ENCODE data around the gene ABCB4. TPM values are rescaled to one million over a fixed set of nuclear protein-coding genes. Genes with fewer than 3 reads are reported as not detected.

ABCB4 gene
- total and polyA plus RNA-seq, 2 of the 8 experiments (the other 6 are each of a cell fraction or from before 2014, with no cell fraction given): 0.54 to 0.60 TPM

DNA sequence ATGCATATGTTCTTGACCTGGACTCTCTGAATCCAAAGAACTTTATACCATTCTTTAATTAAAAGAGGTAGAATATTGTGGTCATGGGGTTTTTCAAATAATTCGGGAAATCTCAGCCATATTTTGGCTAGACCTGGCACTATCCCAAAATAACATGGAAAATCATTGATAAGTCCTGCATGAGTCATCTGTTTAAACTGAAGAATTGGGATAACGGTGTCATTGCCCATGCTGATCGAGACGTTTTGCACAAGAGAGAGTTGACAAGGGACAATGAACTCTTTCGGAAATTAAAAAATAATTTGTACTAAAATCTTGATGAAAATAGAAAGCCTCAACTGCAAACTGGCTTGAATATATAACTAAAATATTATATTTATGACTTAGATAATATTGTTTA lies 19.9 kb upstream of the ABCB4 start:
- H2AFZ ChIP-seq (ENCODE audit: low read length): no peak overlapping the region
- CTCF ChIA-PET (ENCODE audit: partially characterized antibody): no interaction called here
- H3K23me2 ChIP-seq (ENCODE audit: low read depth, low read length): no peaks in the 10 kb centered on the region
- H2BK20ac ChIP-seq (ENCODE audit: low read length): no peak overlapping the region
- H3K4me1 ChIP-seq (replicated peaks in 1 of 4; ENCODE audit: control insufficient read depth in 3 of 4, insufficient read depth in 4 of 4, low read length in 3 of 4): no peaks in the 10 kb centered on the region
- H3K56ac ChIP-seq (replicated peaks; ENCODE audit: insufficient read length, low read depth, low read length): no peak overlapping the region
- DNase-seq (ENCODE audit: low read depth in 1 of 2, low spot score in 2 of 2) (no peak), FAIRE-seq (no peak)
- no peak overlapping the region for H3K4me2 ChIP-seq (ENCODE audit: insufficient read depth in 1 of 2, low read depth in 2 of 2, low read length in 2 of 2)
- POLR2A ChIA-PET (ENCODE audit: partially characterized antibody): no interaction called here
- H3K14ac ChIP-seq (ENCODE audit: insufficient read length): no peak overlapping the region
- H3K36me3 ChIP-seq (ENCODE audit: control insufficient read depth in 2 of 4, insufficient read depth in 4 of 4, low read length in 3 of 4): no peaks in the 10 kb centered on the region
- no peak overlapping the region for H3K23ac ChIP-seq (ENCODE audit: insufficient read length)
- H3K79me2 ChIP-seq (ENCODE audit: control insufficient read depth in 1 of 2, insufficient read depth in 2 of 2, low read length in 2 of 2): no peaks in the 10 kb centered on the region
- no peak overlapping the region for H2BK15ac ChIP-seq (ENCODE audit: low read length)
- H2AK5ac ChIP-seq (ENCODE audit: low read depth, low read length): no peak overlapping the region
- H4K20me1 ChIP-seq (replicated peaks in 1 of 2; ENCODE audit: control insufficient read depth in 1 of 2, insufficient read depth in 2 of 2, low read length in 2 of 2): no peaks in the 10 kb centered on the region
- no peak overlapping the region for H2BK12ac ChIP-seq (ENCODE audit: low read depth, low read length)
- no peaks in the 10 kb centered on the region for H3K9me3 ChIP-seq (ENCODE audit: insufficient read depth in 2 of 2, low read depth in 1 of 2, low read length in 1 of 2)
- H4K91ac ChIP-seq (replicated peaks; ENCODE audit: insufficient read length, low read length): no peak overlapping the region
- H3K4ac ChIP-seq (replicated peaks; ENCODE audit: insufficient read length, low read depth, low read length): no peak overlapping the region
- no peaks in the 10 kb centered on the region for H3K79me1 ChIP-seq (ENCODE audit: low read depth, low read length)
- WGBS, 2 experiments (ENCODE audit: extremely low coverage in 1 of 2, insufficient coverage in 1 of 2, insufficient read length in 1 of 2, insufficient replicate concordance in 2 of 2, low coverage in 1 of 2, low lambda C conversion rate in 2 of 2, missing lambda C conversion rate in 1 of 2): 88% methylated on average over 5 of the region's 5 CpGs; no CpG with 5 or more reads in 1 of the 2 experiments
- H4K8ac ChIP-seq (ENCODE audit: extremely low read depth, insufficient read depth, low read length): no peak overlapping the region
- H4K5ac ChIP-seq (ENCODE audit: insufficient read length, low read depth, low read length): no peak overlapping the region
- no peak overlapping the region for H3K27ac ChIP-seq (ENCODE audit: low read depth, low read length)
- no peak overlapping the region for H2BK120ac ChIP-seq (replicated peaks; ENCODE audit: low read depth, low read length)
- H2BK5ac ChIP-seq (ENCODE audit: low read depth, low read length): no peak overlapping the region
- H3K4me3 ChIP-seq (ENCODE audit: extremely low read depth in 1 of 4, insufficient read depth in 2 of 4, low read depth in 3 of 4, low read length in 4 of 4): no peak overlapping the region
- no peaks in the 10 kb centered on the region for H3K27me3 ChIP-seq (replicated peaks in 1 of 4; ENCODE audit: control insufficient read depth in 3 of 4, extremely low read depth in 1 of 4, insufficient read depth in 3 of 4, low read length in 3 of 4)
- no peak overlapping the region for H3K18ac ChIP-seq (ENCODE audit: extremely low read depth, low read length)
- TF ChIP-seq EZH2 (IDR thresholded peaks at IDR 0.05; ENCODE audit: low read depth, low read length, severe bottlenecking): no peak
- TF ChIP-seq CTCF (IDR thresholded peaks at IDR 0.05; ENCODE audit: control extremely low read depth in 1 of 3, insufficient read depth in 1 of 3, low read depth in 1 of 3, low read length in 3 of 3): no peak
- TF ChIP-seq SRF (IDR thresholded peaks at IDR 0.05; ENCODE audit: low read depth, low read length): no peak
- no peak for TF ChIP-seq KDM5A (IDR thresholded peaks at IDR 0.05; ENCODE audit: low read length)
- no peak for TF ChIP-seq HDAC2 (IDR thresholded peaks at IDR 0.05; ENCODE audit: borderline replicate concordance in 1 of 2, low read depth in 2 of 2, low read length in 2 of 2)
- TF ChIP-seq EGR1 (IDR thresholded peaks at IDR 0.05; ENCODE audit: borderline replicate concordance, low read depth, low read length): no peak
- TF ChIP-seq CREB1 (IDR thresholded peaks at IDR 0.05): no peak
- H3K9ac ChIP-seq (replicated peaks in 1 of 4; ENCODE audit: extremely low read depth in 1 of 4, low read depth in 3 of 4, low read length in 3 of 4): no peak overlapping the region
